NT2/D1 (cell line): ENCODE results near the gene PRMT1.

Experiments used
- DNase-seq: peaks from one replicate; pipeline ENCODE4 v3.0.0-alpha.2; 2011; ENCODE audit warnings: low read depth, low spot score
- H3K27me3 ChIP-seq: 2 replicates; pipeline ENCODE4 v1.6.0; 2011; ENCODE audit warnings: mild to moderate bottlenecking; ENCODE audit not compliant: insufficient read length, insufficient read depth
- H3K36me3 ChIP-seq: 2 replicates; pipeline ENCODE4 v1.6.1; 2011; ENCODE audit warnings: mild to moderate bottlenecking, low read length, mixed read lengths; ENCODE audit not compliant: insufficient read depth, insufficient read length
- H3K4me1 ChIP-seq: 2 replicates; pipeline ENCODE4 v1.5.1; 2011; ENCODE audit not compliant: insufficient read depth, insufficient read length
- H3K4me3 ChIP-seq: 2 replicates; pipeline ENCODE4 v1.5.1; 2011; ENCODE audit warnings: low read depth; ENCODE audit not compliant: insufficient read length
- H3K9ac ChIP-seq: 2 replicates; pipeline ENCODE4 v1.6.0; 2011; ENCODE audit warnings: low read depth; ENCODE audit not compliant: insufficient read length
- H3K9me3 ChIP-seq: 2 replicates; pipeline ENCODE4 v1.5.1; 2011; ENCODE audit warnings: mild to moderate bottlenecking, low read length; ENCODE audit not compliant: insufficient read depth
- SUZ12 ChIP-seq: IDR thresholded peaks from 2 replicates; pipeline ENCODE4 v1.6.1; 2011; ENCODE audit not compliant: insufficient read length, insufficient read depth; ENCODE audit errors: extremely low read depth
- YY1 ChIP-seq: IDR thresholded peaks from 2 replicates; pipeline ENCODE4 v1.6.1; 2011; ENCODE audit not compliant: insufficient read length, insufficient read depth
- ZNF274 ChIP-seq: IDR thresholded peaks from 2 replicates; pipeline ENCODE4 v1.6.1; 2011; ENCODE audit warnings: mild to moderate bottlenecking, low read depth, low read length

The PRMT1 gene

GRCh38 chr19:49682274-49682673 is 5.2 kb downstream of the PRMT1 start:
- no peak for TF ChIP-seq SUZ12
- no peak for TF ChIP-seq YY1
- TF ChIP-seq ZNF274: no peak
- peaks cover 73% of the 10 kb centered on the region for H3K36me3 ChIP-seq
- no peak overlapping the region for H3K9ac ChIP-seq
- H3K9me3 ChIP-seq: no peaks in the 10 kb centered on the region
- DNase-seq: no peak
- H3K27me3 ChIP-seq: no peaks in the 10 kb centered on the region
- no peak overlapping the region for H3K4me3 ChIP-seq
- H3K4me1 ChIP-seq: peaks cover 11% of the 10 kb centered on the region

GRCh38 chr19:49683814-49684250 is 6.8 kb downstream of the PRMT1 start:
- Histone ChIP-seq H3K36me3 (peaks cover 88% of the 10 kb centered on the region), H3K9ac (peak overlapping the region; percentile 21)
- no peak for DNase-seq

GRCh38 chr19:49684251-49684982 is 7.3 kb downstream of the PRMT1 start:
- Histone ChIP-seq H3K36me3 (peaks cover 90% of the 10 kb centered on the region), H3K9ac (peak overlapping the region; percentile 21)
- DNase-seq: no peak

More at GRCh38 chr19:49683814-49684250, 6.8 kb downstream of the PRMT1 start:
- Histone ChIP-seq H3K27me3 (no peaks in the 10 kb centered on the region), H3K9me3 (no peaks in the 10 kb centered on the region), H3K4me1 (peaks cover 20% of the 10 kb centered on the region), H3K4me3 (no peak overlapping the region)
- TF ChIP-seq YY1 (no peak), ZNF274 (no peak), SUZ12 (no peak)

GRCh38 chr19:49684983-49685553 is 8.0 kb downstream of the PRMT1 start:
- H3K4me3 ChIP-seq: no peak overlapping the region
- TF ChIP-seq SUZ12 (no peak), YY1 (no peak), ZNF274 (no peak)
- peaks cover 24% of the 10 kb centered on the region for H3K4me1 ChIP-seq
- H3K9ac ChIP-seq: peak overlapping the region; percentile 21
- H3K9me3 ChIP-seq: no peaks in the 10 kb centered on the region
- H3K36me3 ChIP-seq: peaks cover 89% of the 10 kb centered on the region
- no peaks in the 10 kb centered on the region for H3K27me3 ChIP-seq
- DNase-seq: no peak

More at GRCh38 chr19:49684251-49684982, 7.3 kb downstream of the PRMT1 start:
- no peaks in the 10 kb centered on the region for H3K9me3 ChIP-seq
- TF ChIP-seq SUZ12 (no peak), ZNF274 (no peak), YY1 (no peak)
- H3K4me1 ChIP-seq: peaks cover 18% of the 10 kb centered on the region
- H3K27me3 ChIP-seq: no peaks in the 10 kb centered on the region
- H3K4me3 ChIP-seq: no peak overlapping the region

GRCh38 chr19:49685845-49686332 is 8.8 kb downstream of the PRMT1 start:
- H3K9ac ChIP-seq: no peak overlapping the region
- H3K9me3 ChIP-seq: no peaks in the 10 kb centered on the region
- no peaks in the 10 kb centered on the region for H3K27me3 ChIP-seq
- H3K4me1 ChIP-seq: peaks cover 27% of the 10 kb centered on the region
- TF ChIP-seq YY1: no peak
- TF ChIP-seq SUZ12: no peak
- TF ChIP-seq ZNF274: no peak
- peaks cover 83% of the 10 kb centered on the region for H3K36me3 ChIP-seq
- DNase-seq: no peak
- H3K4me3 ChIP-seq: no peak overlapping the region

- TF ChIP-seq ZNF274: no peak
- TF ChIP-seq YY1: no peak
- no peak for TF ChIP-seq SUZ12
- peaks cover 27% of the 10 kb centered on the region for H3K4me1 ChIP-seq
- no peaks in the 10 kb centered on the region for H3K27me3 ChIP-seq
- no peak for DNase-seq
- no peak overlapping the region for H3K9ac ChIP-seq
- H3K9me3 ChIP-seq: no peaks in the 10 kb centered on the region
- peaks cover 78% of the 10 kb centered on the region for H3K36me3 ChIP-seq
- no peak overlapping the region for H3K4me3 ChIP-seq
Measured at GRCh38 chr19:49686503-49687088, 9.5 kb downstream of the PRMT1 start.

GRCh38 chr19:49687150-49687549 is 10.1 kb downstream of the PRMT1 start:
- Histone ChIP-seq H3K4me3 (no peak overlapping the region), H3K36me3 (peaks cover 72% of the 10 kb centered on the region), H3K4me1 (peaks cover 27% of the 10 kb centered on the region), H3K27me3 (no peaks in the 10 kb centered on the region), H3K9me3 (no peaks in the 10 kb centered on the region), H3K9ac (no peak overlapping the region)
- no peak for DNase-seq
- TF ChIP-seq ZNF274 (no peak), YY1 (no peak), SUZ12 (no peak)
